GM18858 (cell line): ENCODE results near the gene WT1.

Experiments
- ATAC-seq: cut with Tn5 transposase; IDR thresholded peaks from one replicate; pipeline ENCODE4 v1.9.1; 2021; ENCODE audit not compliant: unreplicated experiment

Gene WT1

GRCh38 chr11:32425761-32426160, 9.6 kb downstream of the WT1 start:
- no peak for ATAC-seq

DNA sequence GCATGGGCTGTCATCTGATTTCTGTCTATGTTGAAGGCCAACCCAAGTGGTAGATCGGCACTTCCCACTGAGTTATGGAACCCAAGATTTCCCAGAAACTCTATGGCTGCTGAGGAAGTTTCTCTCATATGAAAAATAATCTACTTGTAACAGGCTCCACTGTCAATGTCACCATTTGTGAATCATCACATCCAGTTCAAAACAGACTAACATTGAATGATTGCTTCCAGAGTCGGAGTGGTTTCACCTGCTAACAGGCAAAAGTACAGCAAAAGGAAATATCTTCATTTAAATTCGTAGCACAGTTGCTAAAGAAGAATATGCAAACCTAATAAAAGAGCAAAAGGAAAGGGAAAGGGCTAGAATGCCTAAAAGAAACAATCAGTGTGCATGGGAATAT, 12.8 kb downstream of the WT1 start:
- no peak for ATAC-seq

DNA sequence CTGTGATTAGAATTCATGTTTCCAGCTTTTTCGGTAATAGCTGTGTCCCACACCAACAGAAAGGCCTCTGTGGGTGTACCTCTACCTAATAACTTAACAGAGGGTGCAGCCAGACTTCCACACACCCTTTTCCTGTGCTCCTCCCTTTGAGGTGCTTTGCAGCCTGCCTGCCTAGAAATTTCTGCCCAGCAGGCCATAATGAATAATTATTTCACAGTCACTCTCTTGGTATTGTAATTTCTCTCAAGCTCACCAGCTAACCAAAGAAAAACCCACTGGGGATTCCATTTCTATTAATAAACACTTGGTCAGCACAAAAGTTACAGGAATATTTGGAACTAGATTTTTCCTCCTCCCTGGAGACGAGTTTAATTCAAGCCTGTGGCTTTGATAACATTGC, 13.3 kb downstream of the WT1 start:
- no peak for ATAC-seq

DNA sequence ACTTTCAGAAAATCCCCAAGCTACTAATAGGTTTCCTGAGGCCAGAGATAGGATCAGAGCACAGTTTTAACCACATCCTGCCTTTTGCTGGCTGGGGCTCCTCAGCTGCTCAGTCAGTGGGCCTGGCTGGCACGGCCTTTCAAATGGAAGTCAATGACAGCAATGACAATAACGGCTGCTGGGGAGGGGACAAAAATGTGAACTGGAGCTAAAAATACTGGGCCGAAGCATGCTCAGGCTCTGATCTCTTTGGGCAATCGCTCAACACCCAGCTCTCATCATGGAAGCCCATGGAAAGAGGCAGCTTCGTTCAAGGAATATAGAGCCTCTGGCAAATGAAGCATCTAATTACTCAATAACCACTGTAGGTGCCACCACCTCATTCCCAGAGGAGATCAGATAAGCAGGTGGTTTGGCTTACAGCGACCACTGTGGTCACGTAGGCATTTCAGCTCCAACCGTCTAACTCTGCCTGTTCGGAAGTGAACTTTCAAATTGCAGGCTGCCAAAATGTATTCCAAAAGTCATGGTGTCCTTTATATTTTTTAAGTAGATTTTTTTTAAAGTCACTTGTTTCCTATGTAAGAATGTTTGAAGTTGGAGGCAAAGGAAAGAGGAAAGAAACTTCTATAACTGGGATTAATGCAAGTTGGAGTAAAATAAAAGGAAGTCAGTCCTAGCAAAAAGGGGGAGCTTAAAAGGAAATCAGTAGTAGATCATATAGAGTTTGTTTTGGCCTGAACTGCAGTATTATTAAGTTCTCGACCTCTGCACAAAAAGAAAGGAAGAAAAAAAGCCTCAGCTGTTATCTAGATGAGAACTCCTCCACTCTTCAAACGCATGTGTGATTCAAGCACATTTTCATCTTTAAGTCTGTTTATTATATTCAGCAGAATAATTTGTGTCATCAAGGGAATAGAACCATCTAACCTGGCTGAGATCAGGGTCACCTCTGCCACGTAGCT, 14.1 kb downstream of the WT1 start:
- ATAC-seq, result peak; percentile 72

DNA sequence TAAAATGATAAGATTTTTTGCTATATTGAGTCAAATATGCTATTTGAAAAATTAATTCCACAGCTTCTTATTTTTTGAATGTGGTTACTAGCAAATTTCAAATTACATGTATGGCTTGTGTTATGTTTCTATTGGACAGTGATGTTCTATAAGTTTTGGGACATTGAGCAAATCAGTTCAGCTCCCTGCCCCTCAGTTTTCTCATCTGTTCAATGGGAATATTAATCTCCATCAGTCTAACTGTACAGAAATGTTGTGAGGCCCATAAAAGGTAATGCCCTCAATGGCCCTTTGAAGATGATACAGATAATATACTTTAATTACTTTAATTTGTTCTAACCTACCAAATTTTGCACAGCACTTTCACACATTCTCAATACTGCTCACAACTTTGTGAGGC, 15.2 kb downstream of the WT1 start:
- ATAC-seq, result no peak

GRCh38 chr11:32418836-32419235, 16.5 kb downstream of the WT1 start:
- no peak for ATAC-seq

- ATAC-seq, result no peak
Observed at GRCh38 chr11:32417806-32418205, 17.5 kb downstream of the WT1 start.

DNA sequence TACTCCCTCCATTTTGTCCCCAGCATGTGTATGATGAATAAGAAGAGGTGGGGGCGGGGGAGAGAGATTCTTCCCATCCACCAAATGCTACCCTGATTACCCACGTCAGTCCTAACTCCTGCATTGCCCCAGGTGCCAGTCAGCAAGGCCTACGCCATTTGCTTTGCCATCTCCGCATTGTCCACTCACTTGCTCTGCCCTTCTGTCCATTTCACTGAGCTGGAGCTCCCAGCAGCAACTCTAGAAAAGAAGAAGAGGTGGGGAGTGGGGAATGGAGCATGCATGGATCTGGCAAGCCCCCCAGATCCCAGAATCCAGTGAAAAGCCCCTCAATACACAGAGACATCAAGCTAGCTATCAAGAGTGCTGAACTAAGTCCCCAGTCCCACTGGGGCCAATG, 19.0 kb downstream of the WT1 start:
- no peak for ATAC-seq

GRCh38 chr11:32414925-32415324, 20.4 kb downstream of the WT1 start:
- no peak for ATAC-seq

- ATAC-seq, result no peak
Observed at GRCh38 chr11:32411942-32412615, 23.3 kb downstream of the WT1 start.

- no peak for ATAC-seq
Observed at GRCh38 chr11:32405592-32405991, 29.7 kb downstream of the WT1 start.

DNA sequence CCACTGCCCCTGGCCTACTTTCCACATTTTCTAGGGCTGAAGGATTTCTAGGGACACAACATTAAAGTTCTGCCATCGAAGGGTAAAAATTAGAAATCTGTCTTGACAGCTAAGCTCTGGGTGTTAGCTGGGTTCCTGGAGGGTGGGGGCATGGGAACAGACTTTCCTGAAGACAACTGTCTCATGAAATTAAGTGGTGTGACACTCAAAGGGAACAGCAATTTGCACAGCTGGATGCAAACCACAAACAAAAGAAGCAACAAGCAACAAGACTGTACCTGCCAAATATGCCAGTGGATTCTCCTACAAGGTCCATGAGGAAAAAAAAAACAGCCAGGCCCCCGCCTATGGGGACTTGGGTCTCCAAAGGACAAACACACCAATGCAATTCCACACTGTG, 32.5 kb downstream of the WT1 start:
- ATAC-seq, result no peak

DNA sequence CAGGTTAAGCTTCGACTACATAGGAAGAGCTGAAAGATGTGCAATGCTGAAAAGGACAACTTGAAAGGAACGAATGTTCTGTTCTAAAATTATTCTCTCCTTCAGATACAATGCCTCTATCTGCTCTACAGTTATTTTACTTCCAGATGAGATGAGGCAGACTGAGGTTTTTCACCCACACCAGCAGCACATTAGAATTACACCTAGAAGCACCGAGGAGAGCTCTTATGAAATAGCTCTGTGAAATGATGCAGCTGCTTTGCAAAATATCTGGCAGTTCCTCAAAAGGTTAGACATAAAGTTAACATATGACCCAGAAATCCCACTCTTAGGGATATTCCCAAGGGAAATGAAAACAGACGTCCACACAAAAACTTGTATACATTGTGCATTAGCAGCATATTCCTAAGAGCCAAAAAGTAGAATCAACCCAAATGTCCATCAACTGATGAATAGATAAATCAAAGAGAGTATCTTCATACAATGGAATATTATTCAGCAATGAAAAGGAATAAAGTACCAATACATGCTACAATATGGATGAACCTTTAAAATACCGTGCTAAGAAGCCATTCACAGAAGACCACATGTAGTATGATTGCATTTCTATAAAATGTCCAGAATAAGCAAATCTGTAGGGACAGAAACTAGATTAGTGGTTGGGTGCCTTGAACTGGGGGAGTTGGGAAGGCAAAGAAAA, 34.5 kb downstream of the WT1 start:
- no peak for ATAC-seq

DNA sequence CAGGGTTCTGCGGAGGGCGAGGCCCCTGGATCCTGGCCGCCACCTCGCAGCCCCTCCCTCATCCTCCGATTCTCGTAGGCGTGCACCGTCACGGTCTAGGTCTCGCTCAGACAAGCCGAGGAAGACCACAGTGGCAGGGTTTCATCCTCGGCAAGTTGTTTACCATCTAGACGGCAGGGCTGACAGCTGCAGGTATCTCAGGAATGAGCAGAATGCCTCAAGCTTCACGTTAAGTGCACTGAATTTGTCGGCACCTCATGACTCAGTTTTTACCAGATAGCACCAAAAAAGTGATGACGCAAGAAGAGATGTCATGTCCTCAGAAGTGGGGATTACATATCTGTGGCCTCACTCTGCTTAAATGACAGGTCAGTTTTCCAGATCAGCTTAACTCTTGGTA, 35.1 kb downstream of the WT1 start:
- ATAC-seq, result no peak

GRCh38 chr11:32396991-32397390, 38.3 kb downstream of the WT1 start:
- no peak for ATAC-seq

GRCh38 chr11:32396331-32396730, 39.0 kb downstream of the WT1 start:
- ATAC-seq, result peak; percentile 63

GRCh38 chr11:32395127-32395526, 40.2 kb downstream of the WT1 start:
- no peak for ATAC-seq

DNA sequence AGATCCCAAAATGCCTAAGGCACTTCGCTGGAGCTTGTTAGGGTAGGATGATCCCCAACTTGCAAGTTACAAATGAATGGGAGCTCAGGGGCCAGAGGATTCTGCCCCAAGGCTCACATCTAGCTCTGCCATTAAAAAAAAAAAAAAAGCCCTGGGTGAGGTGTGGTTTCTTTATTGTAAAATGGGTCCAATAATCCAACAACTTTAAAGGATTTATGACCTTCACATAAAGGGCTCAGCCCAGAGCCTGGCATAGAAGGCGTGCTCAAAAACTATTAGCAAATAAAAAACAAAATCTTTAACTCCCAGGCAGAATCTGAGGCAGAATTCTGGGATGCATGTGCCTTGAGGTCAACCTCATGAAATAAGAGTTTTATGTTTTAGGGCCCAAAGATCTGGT, 42.5 kb downstream of the WT1 start:
- ATAC-seq, result no peak

- no peak for ATAC-seq
Observed at GRCh38 chr11:32391956-32392553, 43.3 kb downstream of the WT1 start.

- ATAC-seq, result no peak
Observed at GRCh38 chr11:32391479-32391878, 43.9 kb downstream of the WT1 start.

DNA sequence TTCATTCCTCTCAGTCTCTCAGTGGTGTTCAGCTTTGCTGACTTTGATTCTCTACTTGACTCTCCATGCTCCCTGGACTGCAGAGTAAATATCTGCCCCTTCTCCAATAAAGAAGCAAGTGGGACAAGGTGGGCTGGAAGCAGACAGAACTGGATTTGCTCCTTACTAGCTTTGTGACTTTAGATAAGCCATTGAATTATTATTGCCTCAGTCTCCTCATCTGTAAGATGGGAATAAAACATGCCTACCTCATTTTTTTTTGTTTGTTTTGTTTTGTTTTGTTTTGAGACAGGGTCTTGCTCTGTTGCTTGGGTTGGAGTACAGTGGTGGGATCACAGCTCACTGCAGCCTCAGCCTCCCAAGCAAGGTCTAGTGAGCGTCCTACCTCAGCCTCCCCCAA, 44.6 kb downstream of the WT1 start:
- ATAC-seq, result no peak
